H1 (cell line): ENCODE data around the gene STAT5A.

Source experiments
- ASH2L ChIP-seq: fragments of 200-600, 300-600 bp; sonication (generic); IDR thresholded peaks from one replicate; pipeline ENCODE4 v1.7.1; 2017; ENCODE audit warnings: low read length
- CHD1 ChIP-seq: IDR thresholded peaks from 2 replicates; pipeline ENCODE4 v1.6.1; 2012; ENCODE audit warnings: low read depth, low read length, improper control_type of control experiment
- GABPA ChIP-seq: IDR thresholded peaks from 2 replicates; pipeline ENCODE4 v1.6.1; 2011; ENCODE audit warnings: mild to moderate bottlenecking, low read length, moderate library complexity, borderline replicate concordance; ENCODE audit not compliant: insufficient read depth
- JUND ChIP-seq: IDR thresholded peaks from 2 replicates; pipeline ENCODE4 v1.6.1; 2011; ENCODE audit warnings: mild to moderate bottlenecking, improper control_type of control experiment, low read length
- RFX5 ChIP-seq: IDR thresholded peaks from 2 replicates; pipeline ENCODE4 v1.6.1; 2011; ENCODE audit warnings: low read depth, low read length, improper control_type of control experiment, borderline replicate concordance
- RXRA ChIP-seq: IDR thresholded peaks from 2 replicates; pipeline ENCODE4 v1.6.1; 2011; ENCODE audit warnings: low read depth, mild to moderate bottlenecking, low read length, moderate library complexity; ENCODE audit not compliant: insufficient read depth
- SAP30 ChIP-seq: fragments of 300-600 bp; sonication (generic); IDR thresholded peaks from 2 replicates; pipeline ENCODE4 v1.7.1; 2012; ENCODE audit warnings: low read length, moderate library complexity, mild to moderate bottlenecking, inconsistent platforms; ENCODE audit not compliant: insufficient read depth, insufficient replicate concordance
- TAF1 ChIP-seq: IDR thresholded peaks from 2 replicates; pipeline ENCODE4 v1.6.1; 2011; ENCODE audit warnings: mild to moderate bottlenecking, low read depth, low read length
- TEAD4 ChIP-seq: IDR thresholded peaks from 2 replicates; pipeline ENCODE4 v1.6.1; 2012; ENCODE audit warnings: low read depth, low read length, inconsistent platforms, mixed read lengths
- TF ChIP-seq, protein P1 (sequence below), 3 experiments: IDR thresholded peaks; 1 replicate in 2 of 3; 2 replicates in 1 of 3; pipeline versions ENCODE4 v1.5.1 to v1.6.1; 2011; ENCODE audit warnings: low read length in 3 of 3, mild to moderate bottlenecking in 3 of 3, inconsistent platforms in 2 of 3, low read depth in 1 of 3, moderate library complexity in 1 of 3; ENCODE audit not compliant: insufficient read depth in 1 of 3; ENCODE audit errors: control extremely low read depth in 1 of 3
- TF ChIP-seq, protein P2 (sequence below): IDR thresholded peaks from 2 replicates; pipeline ENCODE4 v1.6.1; 2011; ENCODE audit warnings: low read length, improper control_type of control experiment

DNA sequence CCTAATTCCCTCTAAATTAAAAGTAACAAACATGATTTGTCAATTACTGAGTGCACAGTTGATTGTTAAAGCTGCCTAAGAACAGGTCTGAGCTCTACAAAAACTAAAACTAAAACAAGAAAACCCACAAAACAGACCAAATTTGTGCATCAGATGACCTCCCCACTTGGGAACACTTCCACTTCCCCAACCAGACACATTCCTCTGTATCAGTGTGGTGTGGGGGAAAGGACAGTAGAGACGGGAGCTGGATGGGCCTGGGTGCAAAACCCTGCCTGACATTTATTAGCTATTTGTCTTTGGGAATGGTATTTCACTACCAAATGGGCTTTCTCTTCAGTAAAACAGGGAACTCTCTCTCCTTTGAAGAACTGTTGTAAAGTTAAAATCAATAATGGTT is 70.1 kb downstream of the STAT5A start:
- no peak for TF ChIP-seq TAF1
- no peak for TF ChIP-seq RFX5
- TF ChIP-seq, protein P1, sequence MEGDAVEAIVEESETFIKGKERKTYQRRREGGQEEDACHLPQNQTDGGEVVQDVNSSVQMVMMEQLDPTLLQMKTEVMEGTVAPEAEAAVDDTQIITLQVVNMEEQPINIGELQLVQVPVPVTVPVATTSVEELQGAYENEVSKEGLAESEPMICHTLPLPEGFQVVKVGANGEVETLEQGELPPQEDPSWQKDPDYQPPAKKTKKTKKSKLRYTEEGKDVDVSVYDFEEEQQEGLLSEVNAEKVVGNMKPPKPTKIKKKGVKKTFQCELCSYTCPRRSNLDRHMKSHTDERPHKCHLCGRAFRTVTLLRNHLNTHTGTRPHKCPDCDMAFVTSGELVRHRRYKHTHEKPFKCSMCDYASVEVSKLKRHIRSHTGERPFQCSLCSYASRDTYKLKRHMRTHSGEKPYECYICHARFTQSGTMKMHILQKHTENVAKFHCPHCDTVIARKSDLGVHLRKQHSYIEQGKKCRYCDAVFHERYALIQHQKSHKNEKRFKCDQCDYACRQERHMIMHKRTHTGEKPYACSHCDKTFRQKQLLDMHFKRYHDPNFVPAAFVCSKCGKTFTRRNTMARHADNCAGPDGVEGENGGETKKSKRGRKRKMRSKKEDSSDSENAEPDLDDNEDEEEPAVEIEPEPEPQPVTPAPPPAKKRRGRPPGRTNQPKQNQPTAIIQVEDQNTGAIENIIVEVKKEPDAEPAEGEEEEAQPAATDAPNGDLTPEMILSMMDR (IDR thresholded peaks at IDR 0.05; ENCODE audit: control extremely low read depth in 1 of 3, insufficient read depth in 1 of 3, low read depth in 1 of 3, low read length in 3 of 3): no peak
- no peak for TF ChIP-seq SAP30
- no peak for TF ChIP-seq GABPA
- TF ChIP-seq RXRA: no peak
- TF ChIP-seq, protein P2, sequence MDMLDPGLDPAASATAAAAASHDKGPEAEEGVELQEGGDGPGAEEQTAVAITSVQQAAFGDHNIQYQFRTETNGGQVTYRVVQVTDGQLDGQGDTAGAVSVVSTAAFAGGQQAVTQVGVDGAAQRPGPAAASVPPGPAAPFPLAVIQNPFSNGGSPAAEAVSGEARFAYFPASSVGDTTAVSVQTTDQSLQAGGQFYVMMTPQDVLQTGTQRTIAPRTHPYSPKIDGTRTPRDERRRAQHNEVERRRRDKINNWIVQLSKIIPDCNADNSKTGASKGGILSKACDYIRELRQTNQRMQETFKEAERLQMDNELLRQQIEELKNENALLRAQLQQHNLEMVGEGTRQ: no peak
- no peak for TF ChIP-seq CHD1
- TF ChIP-seq JUND: no peak
- no peak for TF ChIP-seq ASH2L
- TF ChIP-seq TEAD4: no peak
